Inferior parietal cortex (tissue), 1 donor: ENCODE measurements around the gene EXOC6B.

Experiments used
- DNase-seq: peaks from one replicate; pipeline ENCODE4 v3.0.0-alpha.2; 2016; ENCODE audit errors: extremely low spot score

EXOC6B gene

DNA sequence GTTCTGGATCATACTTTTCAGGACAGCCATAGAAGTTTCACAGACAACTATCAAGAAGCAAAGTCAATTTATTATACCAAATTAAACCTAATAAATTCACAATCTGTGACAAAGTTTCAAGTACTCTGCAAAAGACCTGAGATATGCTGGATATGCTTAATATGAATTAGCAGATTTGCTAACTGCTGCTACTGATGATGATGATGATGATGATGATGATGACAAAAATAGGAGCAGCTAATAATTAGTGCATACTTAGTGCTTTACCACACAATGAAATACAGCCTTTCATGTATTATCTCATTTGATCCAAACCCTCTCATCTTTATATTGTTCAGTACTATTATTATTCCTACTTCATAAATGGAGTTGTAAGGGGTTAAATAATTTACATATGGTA, 462.4 kb downstream of the EXOC6B start:
- DNase-seq: no peak

DNA sequence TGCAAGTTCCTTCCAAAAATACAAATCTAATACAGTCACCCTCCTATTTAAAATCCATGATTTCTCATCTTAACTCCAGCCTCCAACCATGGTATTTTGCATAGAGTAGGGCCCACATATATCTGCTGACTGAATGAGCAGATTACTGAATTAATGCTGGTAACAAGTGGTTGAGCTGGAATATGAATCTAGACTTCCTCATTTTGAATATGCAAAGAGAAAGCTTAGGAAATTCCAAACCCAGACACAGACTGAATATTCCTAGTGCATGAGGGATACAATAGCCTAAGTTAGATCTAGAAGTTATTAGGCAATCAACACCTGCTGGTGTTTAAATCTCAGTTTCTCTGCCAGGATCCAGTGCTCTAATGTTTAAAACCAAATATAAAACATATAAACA, 463.1 kb downstream of the EXOC6B start:
- no peak for DNase-seq

DNA sequence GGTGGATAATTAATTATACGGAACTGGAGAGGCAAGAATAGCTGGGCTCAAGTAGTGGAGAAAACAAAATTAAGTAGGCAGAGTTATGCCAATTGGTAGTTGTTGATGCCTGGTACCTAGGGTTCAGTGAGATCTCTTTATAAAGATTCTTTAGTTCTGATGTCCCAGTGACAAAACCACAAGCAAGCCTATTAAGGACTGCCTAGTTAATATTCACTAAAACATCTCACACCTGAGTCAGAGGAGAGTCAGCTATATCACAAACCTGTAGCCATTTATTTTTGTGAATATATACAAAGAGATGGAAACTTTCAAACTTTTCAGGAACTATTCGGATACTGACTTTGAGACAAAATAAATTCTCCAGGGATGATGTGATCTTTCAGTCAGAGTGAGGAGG, 464.3 kb downstream of the EXOC6B start:
- DNase-seq: no peak

DNA sequence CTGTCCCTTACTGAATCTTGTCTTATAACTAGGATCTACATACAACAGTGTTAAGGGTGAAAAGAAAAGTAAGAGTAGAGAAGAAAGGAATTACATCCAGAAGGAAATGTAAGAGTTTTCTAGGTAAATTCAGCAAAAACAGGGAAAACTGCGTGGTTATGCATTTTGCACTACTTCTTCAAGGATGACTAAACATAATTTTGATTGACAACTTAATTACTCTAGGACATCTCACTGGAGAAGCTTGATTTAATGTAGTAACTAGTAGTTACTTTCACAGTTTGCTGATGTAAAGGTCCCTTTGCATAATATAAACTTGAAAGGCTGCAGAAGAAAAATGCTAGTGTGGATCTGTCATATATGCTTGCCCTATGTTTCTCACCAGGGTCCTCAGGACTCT, 464.8 kb downstream of the EXOC6B start:
- DNase-seq: no peak

DNA sequence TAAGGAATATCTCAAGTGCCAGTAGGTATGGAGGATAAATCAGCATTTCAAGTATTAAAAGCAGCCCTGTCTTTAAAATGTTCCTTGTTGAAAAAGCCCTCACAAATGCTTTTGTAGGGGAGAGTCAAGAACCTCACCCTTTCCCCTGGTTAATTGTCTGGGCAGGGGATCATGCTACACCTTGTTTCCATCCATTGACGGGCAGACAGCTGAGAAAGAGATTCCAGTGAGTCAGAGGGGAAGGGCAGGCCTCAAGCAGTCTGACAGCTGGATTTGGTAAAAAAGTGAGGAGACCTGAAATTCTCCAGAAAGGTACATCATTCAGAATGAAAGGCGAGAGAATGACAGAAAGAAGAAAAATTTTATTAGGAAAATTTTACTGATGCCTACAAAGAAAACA, 475.0 kb downstream of the EXOC6B start:
- no peak for DNase-seq

DNA sequence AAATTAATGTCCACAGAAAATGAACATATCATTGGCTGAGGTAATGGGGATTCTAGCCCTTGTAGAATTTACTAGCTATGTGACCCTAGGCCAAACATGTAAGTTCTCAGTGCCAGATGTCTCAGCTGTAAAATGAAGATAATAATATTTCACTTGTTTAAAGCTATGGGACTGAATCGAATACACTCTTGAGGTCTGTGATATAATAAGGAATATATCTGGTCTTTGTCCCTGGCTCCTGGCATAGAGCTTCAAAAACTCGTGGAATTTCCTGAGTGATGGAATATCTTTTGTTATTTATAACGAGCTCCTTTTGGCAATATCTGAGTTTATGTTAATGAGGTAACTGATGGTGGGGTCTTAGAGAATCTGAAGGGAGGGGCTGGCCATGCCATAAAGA, 476.8 kb downstream of the EXOC6B start:
- no peak for DNase-seq

DNA sequence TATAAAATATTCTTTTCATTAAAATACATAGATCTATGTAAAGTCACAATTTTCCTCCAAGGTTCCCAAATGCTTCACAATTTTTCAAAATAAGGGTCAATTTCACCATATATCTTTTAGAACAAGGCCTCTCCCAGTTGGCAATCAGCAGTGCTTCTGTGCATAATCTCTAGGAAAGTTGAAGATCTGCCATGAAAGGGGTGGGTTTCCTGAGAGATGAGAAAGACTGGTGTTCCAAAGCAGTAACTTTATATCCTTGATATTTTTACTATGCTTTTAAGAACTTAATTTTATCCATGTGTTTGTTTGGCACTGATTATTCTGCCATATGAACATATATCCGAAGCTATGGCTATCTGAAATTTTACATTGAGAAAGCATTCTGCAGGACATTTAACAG, 478.8 kb downstream of the EXOC6B start:
- no peak for DNase-seq

DNA sequence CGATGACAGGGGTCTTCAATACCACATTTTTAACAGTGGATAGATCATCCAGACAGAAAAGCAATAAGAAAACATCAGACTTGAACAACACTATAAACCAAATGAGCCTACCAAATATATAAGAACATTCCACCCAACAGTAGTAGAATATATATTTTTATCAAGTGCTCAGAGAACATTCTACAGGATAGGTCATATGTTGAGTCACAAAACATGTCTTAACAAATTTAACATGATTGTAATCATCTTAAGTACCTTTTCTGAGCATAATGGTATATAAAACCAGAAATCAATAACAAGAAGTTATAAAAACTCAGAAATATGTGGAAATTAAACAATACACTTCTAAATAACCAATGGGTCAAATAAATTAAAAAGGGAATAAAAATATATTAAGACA, 484.2 kb downstream of the EXOC6B start:
- no peak for DNase-seq

DNA sequence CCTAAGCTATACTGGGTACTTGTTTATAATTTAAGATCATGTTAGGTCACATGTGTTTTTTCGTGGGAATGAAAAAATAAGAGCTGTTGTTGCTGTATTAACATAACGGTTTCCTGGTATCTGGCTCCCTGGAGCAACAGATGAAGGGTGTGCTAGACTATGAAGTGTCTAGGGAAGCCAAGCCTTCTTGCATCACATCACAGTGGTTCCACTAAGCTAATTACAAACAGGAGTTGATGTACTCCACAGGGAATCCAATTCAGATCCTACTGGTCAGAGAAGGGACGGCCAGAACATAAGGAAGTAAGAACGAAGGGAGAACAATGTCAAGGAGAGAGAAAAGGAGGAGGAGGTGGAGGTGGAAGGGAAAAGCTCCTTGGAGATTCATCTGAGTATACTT, 485.2 kb downstream of the EXOC6B start:
- DNase-seq: no peak

DNA sequence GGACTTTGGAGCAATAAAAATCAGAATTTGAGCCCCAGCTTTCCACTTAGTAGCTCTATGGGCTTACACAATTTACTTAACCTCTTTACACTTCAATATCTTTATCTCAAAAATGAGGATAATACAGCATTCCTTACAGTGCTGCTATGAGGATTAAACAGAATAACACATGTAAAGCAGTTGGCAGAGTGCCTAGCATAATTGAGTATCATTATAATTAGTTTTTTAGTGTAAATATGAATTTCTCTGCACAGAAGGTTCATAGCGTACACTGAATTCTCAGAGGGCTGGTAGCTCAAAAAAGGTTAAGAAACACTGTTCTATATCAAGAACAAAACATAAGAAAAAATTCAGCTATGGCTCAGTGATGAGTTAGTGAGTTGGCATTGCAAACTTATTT, 487.8 kb downstream of the EXOC6B start:
- DNase-seq: no peak

DNA sequence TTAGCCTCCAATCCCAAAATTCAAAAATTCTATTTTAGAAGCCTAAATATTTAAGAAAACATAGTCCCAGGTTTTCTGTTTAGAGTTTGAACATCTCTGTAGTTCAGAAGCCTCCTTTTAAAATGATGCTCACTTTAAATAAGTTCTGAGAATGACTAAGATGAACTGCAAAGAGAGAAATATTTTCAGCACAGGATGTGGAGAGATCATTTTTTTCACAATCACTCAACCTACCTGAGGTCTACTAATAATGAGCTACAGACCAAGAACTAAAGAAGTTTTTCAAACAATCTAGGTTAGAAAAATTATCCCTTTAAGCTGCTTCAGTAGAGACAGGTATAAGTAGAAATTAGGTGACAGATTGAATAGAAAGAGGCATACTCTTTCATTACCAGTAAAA, 493.1 kb downstream of the EXOC6B start:
- DNase-seq: no peak

DNA sequence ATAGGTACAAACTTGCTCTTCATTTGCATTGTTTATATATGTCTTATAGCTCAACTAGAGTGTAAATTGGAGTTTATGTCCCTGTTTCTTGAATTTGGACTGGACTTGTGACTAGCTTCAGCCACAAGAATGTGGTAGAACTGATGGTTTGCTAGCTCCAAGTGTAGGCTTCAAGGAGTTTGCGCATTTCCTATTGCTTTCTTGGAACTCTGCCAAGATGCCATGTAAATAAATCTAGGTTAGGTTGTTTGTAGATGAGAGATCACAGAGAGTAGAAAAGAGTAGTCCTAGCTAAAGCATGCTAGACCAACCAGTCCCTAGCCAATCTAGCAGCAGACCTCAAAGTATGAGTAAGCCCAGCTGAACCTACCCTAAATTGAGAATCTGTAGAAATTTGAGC, 495.2 kb downstream of the EXOC6B start:
- no peak for DNase-seq

DNA sequence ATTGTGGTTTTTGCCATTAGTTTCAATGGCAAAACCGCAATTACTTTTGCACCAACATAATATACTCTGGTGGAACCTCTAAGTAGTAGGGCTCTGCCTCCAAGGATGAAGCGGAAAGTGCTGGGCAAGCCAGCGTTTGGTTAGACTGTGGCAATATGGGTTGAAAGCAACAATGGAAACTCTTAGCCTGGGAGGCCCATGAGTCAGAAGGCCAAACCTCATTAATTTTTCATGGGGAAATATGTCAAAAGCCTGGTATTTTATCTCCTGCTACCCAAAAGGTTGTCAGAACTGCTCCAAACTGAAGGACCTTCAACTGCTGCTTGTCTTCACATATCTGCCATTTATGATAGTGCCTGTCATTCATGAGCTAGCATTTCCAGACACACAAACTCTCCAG, 499.1 kb downstream of the EXOC6B start:
- no peak for DNase-seq

DNA sequence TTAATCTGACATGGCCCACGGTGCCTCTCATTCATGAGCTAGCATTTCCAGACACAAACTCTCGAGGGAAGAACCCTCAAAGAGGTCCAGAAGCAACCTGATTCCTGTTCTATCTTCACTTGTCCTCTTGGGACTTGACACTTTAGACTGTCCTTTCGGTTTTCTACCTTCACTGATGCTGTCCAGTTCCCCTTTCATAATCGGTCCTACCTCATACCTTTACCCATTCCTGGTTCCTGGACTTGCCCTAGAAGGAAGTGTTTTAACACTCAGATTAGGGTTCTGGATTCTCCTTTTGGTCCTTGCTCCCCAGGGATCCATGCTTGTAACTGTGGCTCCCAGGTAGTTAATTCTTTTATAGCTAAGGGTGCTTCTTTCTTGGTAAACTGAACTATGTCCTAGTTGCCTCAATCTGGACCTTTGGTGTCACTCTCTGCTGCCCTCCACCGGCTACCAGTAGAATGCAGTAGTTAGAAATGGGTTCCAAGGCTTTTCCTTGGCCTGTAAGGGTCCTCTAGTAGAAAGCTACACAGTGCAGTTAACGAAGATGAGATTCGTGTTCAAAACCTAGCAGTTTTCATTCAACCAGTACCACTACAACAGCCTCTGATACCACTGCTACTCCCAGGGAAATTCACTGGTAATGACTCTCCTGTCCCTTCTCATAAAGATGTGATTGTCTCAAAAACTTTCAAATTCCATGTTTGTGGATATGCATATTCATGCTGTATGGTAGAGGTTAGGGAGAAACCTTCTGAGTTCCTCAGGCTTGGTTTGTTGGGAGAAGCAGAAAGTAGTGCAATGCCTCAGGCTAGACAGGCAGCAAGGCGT, 500.0 kb downstream of the EXOC6B start:
- no peak for DNase-seq

DNA sequence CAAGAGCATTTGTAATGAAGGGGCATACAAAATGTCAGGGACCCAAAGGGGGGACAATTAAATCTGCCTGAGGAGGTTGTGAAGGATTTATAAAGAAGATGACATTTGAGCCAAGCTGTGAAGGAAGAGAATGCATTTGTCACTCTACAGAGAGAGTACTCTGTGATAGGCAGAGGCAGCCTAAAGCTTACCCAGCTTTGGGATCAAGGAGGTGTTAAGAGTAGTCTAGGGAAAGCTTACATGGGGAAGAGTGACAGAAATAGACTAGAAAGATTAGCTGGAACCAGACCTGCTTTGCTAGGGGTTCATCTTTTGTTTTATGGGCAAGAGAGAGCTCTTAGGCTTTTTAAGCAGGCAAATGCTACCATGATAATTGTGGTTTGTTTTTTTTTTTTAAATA, 509.1 kb downstream of the EXOC6B start:
- no peak for DNase-seq

DNA sequence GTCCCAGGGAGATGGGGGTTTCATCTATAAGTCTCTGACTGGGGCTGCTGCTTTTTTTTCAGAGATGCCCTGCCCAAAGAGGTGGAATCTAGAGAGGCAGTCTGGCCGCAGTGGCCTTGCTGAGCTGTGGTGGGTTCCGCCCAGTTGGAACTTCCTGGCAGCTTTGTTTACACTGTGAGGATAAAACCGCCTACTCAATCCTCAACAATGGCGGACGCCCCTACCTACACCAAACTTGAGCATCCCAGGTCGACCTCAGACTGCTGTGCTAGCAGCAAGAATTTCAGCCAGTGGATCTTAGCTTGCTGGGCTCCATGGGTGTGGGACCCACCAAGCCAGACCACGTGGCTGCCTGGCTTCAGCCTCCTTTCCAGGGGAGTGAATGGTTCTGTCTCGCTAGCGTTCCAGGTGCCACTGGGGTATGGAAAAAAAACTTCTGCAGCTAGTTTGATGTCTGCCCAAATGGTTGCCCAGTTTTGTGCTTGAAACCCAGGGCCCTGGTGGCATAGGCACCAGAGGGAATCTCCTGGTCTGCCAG, 525.6 kb downstream of the EXOC6B start:
- no peak for DNase-seq

DNA sequence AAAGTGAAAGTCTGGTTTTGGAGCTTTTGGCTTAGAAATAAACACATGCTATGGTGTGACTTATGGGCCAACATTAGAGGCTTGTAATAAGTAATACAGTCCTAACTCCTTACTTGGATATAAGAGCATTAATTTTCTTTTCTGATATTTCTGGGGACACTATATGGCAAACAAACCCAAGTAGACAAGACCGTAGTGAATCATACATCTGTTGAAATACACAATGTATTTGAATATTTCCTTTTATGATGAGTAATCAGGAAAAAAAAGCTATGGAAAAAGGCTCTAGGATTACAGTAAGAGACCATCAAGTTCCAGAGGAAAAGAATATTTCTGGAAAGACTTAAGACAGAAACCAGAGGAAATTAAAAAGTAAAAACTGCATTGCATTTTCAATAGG, 532.2 kb downstream of the EXOC6B start:
- no peak for DNase-seq

DNA sequence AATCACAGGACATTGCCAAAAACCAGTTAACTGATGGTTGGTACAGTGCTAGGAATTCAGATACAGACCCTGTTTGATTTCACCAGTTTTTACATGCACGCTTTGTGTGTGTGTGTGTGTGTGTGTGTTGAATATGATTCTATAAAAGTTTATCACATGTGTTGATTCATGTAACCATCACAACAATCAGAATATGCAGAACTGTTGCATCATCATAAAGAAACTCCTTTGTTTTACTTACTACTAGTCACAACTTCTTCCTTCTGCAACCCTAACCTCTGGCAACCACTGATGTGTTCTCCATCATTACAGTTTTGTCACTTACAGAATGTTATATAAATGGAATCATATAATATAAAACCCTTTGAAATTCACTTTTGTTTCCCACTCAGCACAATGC, 533.4 kb downstream of the EXOC6B start:
- DNase-seq: no peak

DNA sequence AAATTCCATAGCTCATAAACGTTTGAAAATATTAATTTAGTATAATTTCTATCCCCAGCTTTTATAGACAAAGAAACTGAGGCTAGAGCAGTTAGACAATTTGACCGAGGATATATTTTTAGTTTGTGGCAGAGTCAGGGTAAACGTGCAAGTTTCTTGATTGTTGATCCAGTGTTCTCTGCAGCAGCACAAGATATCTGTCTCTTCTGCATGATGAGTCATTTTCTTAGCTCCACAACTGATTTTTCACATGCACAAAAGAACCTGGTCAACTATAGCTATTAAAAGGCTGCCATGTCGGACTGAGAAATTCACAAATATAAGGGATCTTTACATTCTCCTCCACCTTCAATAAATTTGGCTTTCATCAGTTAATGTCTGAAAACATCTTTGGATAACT, 534.8 kb downstream of the EXOC6B start:
- DNase-seq: no peak

DNA sequence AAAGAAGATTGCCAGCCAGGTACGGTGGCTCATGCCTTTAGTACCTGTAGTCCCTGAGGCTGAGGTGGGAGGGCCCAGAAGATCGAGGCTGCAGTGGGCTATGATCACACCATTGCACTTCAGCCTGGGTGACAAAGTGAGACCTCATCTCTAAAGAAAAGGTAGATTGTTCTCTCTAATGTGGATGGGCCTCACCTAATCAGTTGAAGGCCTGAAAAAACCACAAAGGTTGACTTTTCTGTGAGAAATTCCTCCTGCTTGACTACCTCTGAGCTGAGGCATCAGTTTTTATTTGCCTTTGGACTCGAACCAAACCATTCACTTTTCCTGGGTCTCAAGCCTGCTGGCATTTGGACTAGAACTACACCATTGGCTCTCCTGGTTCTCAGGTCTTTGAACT, 536.1 kb downstream of the EXOC6B start:
- no peak for DNase-seq

DNA sequence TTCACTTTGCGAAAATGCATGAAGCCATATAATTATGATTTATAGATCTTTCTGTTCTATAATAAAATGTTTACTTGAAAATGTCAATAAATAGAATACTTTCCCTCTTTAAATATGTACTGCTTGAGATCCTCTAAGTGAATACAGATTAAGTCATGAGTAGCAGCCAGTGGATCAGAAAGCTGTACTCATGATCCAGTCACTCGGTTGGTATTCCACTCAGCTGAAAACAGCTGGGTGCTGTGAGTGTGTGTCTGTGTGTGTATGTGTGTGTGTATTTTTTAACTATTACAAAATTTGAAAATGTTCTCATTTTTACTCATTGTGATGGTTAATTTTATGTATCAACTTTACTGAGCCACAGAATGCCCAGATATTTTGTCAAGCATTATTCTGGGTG, 536.5 kb downstream of the EXOC6B start:
- no peak for DNase-seq

DNA sequence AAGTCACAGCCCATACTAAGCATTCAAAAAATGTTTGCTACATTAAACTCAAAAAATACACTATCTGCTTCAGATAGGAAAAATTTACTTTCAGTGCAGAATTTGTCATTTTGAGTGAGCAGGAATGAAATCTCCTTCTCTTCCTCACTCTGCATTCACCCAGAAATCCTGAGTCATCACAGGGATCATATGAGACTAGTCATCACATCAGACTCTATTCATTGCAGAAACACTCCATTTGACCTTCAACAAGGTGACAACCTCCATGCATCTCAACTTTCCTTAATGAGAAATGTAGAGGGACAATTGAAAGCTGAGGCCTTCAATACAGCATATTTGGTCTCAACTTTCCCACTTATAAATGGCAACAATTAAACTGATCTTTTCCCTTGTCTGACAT, 547.8 kb downstream of the EXOC6B start:
- no peak for DNase-seq

DNA sequence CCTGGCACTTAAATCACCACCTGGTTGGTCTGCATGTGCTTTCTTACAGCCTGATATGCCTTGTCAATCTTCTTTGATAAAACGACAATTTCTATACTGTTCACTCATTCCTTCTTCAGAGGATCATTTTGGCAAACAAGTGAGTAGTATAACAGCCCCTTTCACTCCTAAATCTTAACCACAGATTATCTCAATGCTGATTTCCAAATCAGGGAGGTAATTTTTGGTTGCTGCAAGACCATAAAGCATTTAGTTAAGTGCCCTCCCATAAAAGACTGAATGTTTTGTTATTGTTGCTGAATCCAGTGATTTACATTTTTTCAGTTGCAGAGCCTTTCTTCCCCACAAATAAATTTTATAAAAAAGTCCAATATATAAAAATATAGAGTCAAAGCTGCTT, 549.0 kb downstream of the EXOC6B start:
- no peak for DNase-seq

DNA sequence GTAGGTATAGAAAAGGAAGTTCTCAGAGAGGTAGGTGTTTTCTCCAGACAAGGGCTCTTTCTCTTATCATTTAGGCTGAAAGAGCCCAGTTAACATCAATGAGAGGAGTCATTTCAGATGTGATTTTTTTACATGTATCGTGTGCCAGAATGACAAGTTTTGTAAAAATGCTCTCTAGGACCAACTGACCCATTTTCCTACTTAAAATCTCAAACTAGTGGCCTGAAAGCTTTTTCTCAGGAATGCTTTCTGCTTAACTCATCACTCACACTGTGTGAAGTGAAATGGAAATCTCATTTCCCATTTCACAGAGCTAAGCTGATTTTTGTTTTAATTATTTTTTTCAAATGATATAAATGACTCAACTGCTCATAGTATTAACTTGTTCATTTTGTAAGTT, 549.5 kb downstream of the EXOC6B start:
- DNase-seq: no peak
